Measurements from ENCODE around the gene HAUS6. TPM values are rescaled to one million over a fixed set of nuclear protein-coding genes. Genes with fewer than 3 reads are reported as not detected.

The HAUS6 gene
- total and polyA plus RNA-seq, 2 of the 4 experiments (the other 2 are of a cell fraction) = 5.8 to 13.3 TPM

- H3K23ac ChIP-seq (ENCODE audit: low read depth, low read length) = no peak overlapping the region
- H2AFZ ChIP-seq (replicated peaks; ENCODE audit: low read length, poor library complexity) = no peak overlapping the region
- H2BK15ac ChIP-seq (ENCODE audit: low read depth, low read length) = no peak overlapping the region
- dilution Hi-C loops (cut with HindIII; ENCODE audit: low sequenced_read_pairs, unreplicated experiment) = no loop called here
- no peaks in the 10 kb centered on the region for H3K27me3 ChIP-seq (ENCODE audit: control insufficient read depth, insufficient read depth, low read length)
- no peak overlapping the region for H2BK20ac ChIP-seq (ENCODE audit: low read depth, low read length)
- no peak overlapping the region for H4K91ac ChIP-seq (ENCODE audit: insufficient read depth, low read depth, low read length)
- ChIA-PET POLR2A (ENCODE audit: unreplicated experiment) (interaction anchor here (1.0 kb wide), 1 partner anchor 23 kb away, joined by 3 read pairs; no protein-coding TSS in a partner anchor), CTCF (no interaction called here)
- intact Hi-C loops (cut with micrococcal nuclease) = no loop called here
- H3K18ac ChIP-seq (ENCODE audit: low read depth, low read length) = no peak overlapping the region
- H3K9me1 ChIP-seq (ENCODE audit: insufficient read depth, low read length) = no peaks in the 10 kb centered on the region
- H3K4me2 ChIP-seq (ENCODE audit: low read depth, low read length) = no peak overlapping the region
- peaks cover 2% of the 10 kb centered on the region; the same call in 1 of the 2 replicates for H3K4me1 ChIP-seq (ENCODE audit: control insufficient read depth, insufficient read depth, low read length)
- in situ Hi-C loops (cut with MboI; ENCODE audit: low sequenced_read_pairs) = no loop called here
- no peak overlapping the region for H3K9ac ChIP-seq (ENCODE audit: low read depth, low read length)
- no peak overlapping the region for H3K4ac ChIP-seq (ENCODE audit: low read depth, low read length)
- no peak overlapping the region for H3K14ac ChIP-seq (replicated peaks; ENCODE audit: low read depth, low read length)
- H2BK5ac ChIP-seq (ENCODE audit: low read depth, low read length, poor library complexity, severe bottlenecking) = no peak overlapping the region
- TF ChIP-seq MAZ (IDR thresholded peaks at IDR 0.05; ENCODE audit: borderline replicate concordance, low read depth, low read length) (no peak), CEBPB (IDR thresholded peaks at IDR 0.05; ENCODE audit: low read depth, low read length) (no peak), USF2 (IDR thresholded peaks at IDR 0.05; ENCODE audit: low read depth, low read length) (no peak), NFE2L2 (IDR thresholded peaks at IDR 0.05; ENCODE audit: low read depth, low read length) (no peak), SMC3 (IDR thresholded peaks at IDR 0.05; ENCODE audit: low read depth, low read length) (no peak), BHLHE40 (IDR thresholded peaks at IDR 0.05; ENCODE audit: low read depth, low read length) (no peak), RCOR1 (IDR thresholded peaks at IDR 0.05; ENCODE audit: insufficient replicate concordance, low read length) (no peak), MAFK (IDR thresholded peaks at IDR 0.05; ENCODE audit: low read depth, low read length) (no peak)
- no peaks in the 10 kb centered on the region for H4K20me1 ChIP-seq (ENCODE audit: insufficient read depth, low read length)
- peaks cover 6 to 11% of the 10 kb centered on the region in 2 experiments; a peak in 3 of 4 replicates for H3K79me1 ChIP-seq (ENCODE audit: low read depth in 1 of 2, low read length in 2 of 2)
- no peak overlapping the region for H4K8ac ChIP-seq (ENCODE audit: low read depth in 2 of 2, low read length in 2 of 2)
- no CpG with 5 or more reads among the region's 1 CpG for WGBS, 2 experiments (ENCODE audit: extremely low coverage in 2 of 2, insufficient read length in 1 of 2)
- peak; percentile 22 for DNase-seq
- no peak for ATAC-seq (ENCODE audit: low read depth)
- H2AK5ac ChIP-seq (ENCODE audit: low read depth, low read length) = no peak overlapping the region
- H2BK120ac ChIP-seq (ENCODE audit: low read depth, low read length) = no peak overlapping the region
- H3K36me3 ChIP-seq (ENCODE audit: control insufficient read depth, insufficient read depth, low read length) = peaks cover 24% of the 10 kb centered on the region
- no peak overlapping the region for H3K27ac ChIP-seq (ENCODE audit: insufficient read depth, low read length)
- no peak overlapping the region for H3K4me3 ChIP-seq (ENCODE audit: insufficient read depth, low read depth, low read length)
- no peak overlapping the region for H2AK9ac ChIP-seq (replicated peaks; ENCODE audit: low read depth, low read length, poor library complexity)
- H3K9me3 ChIP-seq (ENCODE audit: control insufficient read depth, insufficient read depth, low read length) = no peaks in the 10 kb centered on the region
- H3K56ac ChIP-seq (ENCODE audit: extremely low read depth, insufficient read depth, low read length) = no peak overlapping the region
- H4K5ac ChIP-seq (ENCODE audit: low read depth, low read length) = no peak overlapping the region
- BruUV-seq (replicated peaks) = no TSS peak
Measured at GRCh38 chr9:19074836-19075235, 27.9 kb downstream of the HAUS6 start.

Data from IMR-90 (cell line).